Ishikawa (cell line): ENCODE results near the gene CRLF1.

Experiments
- CEBPB ChIP-seq: IDR thresholded peaks from 2 replicates; pipeline ENCODE4 v1.6.1; 2012
- CREB1 ChIP-seq: IDR thresholded peaks from 2 replicates; pipeline ENCODE4 v1.6.1; 2012; ENCODE audit warnings: low read depth
- EGR1 ChIP-seq: IDR thresholded peaks from 2 replicates; pipeline ENCODE4 v1.6.1; 2012
- EP300 ChIP-seq: IDR thresholded peaks from 2 replicates; pipeline ENCODE4 v1.6.1; 2012; ENCODE audit warnings: borderline replicate concordance
- FOXM1 ChIP-seq: IDR thresholded peaks from 2 replicates; pipeline ENCODE4 v1.6.1; 2012; ENCODE audit warnings: low read depth, borderline replicate concordance
- MAX ChIP-seq: IDR thresholded peaks from 2 replicates; pipeline ENCODE4 v1.6.1; 2012
- NFIC ChIP-seq: IDR thresholded peaks from 2 replicates; pipeline ENCODE4 v1.6.1; 2012
- RAD21 ChIP-seq: IDR thresholded peaks from 2 replicates; pipeline ENCODE4 v1.6.1; 2012; ENCODE audit warnings: low read depth
- REST ChIP-seq: IDR thresholded peaks from 2 replicates; pipeline ENCODE4 v1.6.1; 2012; ENCODE audit warnings: low read depth, mild to moderate bottlenecking
- TAF1 ChIP-seq: IDR thresholded peaks from 2 replicates; pipeline ENCODE4 v1.6.1; 2012; ENCODE audit warnings: low read depth, mild to moderate bottlenecking
- TCF12 ChIP-seq: IDR thresholded peaks from 2 replicates; pipeline ENCODE4 v1.6.1; 2012; ENCODE audit warnings: low read depth
- TEAD4 ChIP-seq: IDR thresholded peaks from 2 replicates; pipeline ENCODE4 v1.6.1; 2012
- USF1 ChIP-seq: IDR thresholded peaks from 2 replicates; pipeline ENCODE4 v1.6.1; 2012
- YY1 ChIP-seq: IDR thresholded peaks from 2 replicates; pipeline ENCODE4 v1.6.1; 2012; ENCODE audit warnings: low read depth
- ZBTB7A ChIP-seq: IDR thresholded peaks from 2 replicates; pipeline ENCODE4 v1.6.1; 2012; ENCODE audit warnings: low read depth

The CRLF1 gene

GRCh38 chr19:18571564-18572344 is 34.8 kb downstream of the CRLF1 start, which contains the start of gene UBA52:
UBA52 (plus strand) TSS chr19:18571857; CDS start chr19:18573301, 1,444 bp downstream.
- TF ChIP-seq EP300 (no peak; the same call in 1 of the 2 replicates), FOXM1 (peak; percentile 56; the same call in 1 of the 2 replicates), EGR1 (peak; percentile 82), NFIC (peak; percentile 18; the same call in 1 of the 2 replicates), TCF12 (peak; percentile 73; the same call in 1 of the 2 replicates), YY1 (peak; percentile 100), CREB1 (peak; percentile 91), ZBTB7A (0 out of 2 replicates have a peak, but pooled peaks have one; percentile 34), MAX (peak; percentile 100), REST (no peak), TAF1 (peak; percentile 91), USF1 (peak; percentile 97), RAD21 (0 out of 2 replicates have a peak, but pooled peaks have one; percentile 5), TEAD4 (no peak; the same call in 1 of the 2 replicates), CEBPB (no peak)

GRCh38 chr19:18568367-18568766 is 38.2 kb downstream of the CRLF1 start:
- TF ChIP-seq REST, result no peak
- no peak for TF ChIP-seq TAF1
- no peak for TF ChIP-seq USF1
- no peak for TF ChIP-seq TEAD4
- no peak for TF ChIP-seq CREB1
- TF ChIP-seq EP300, result no peak
- no peak for TF ChIP-seq EGR1
- no peak for TF ChIP-seq ZBTB7A
- no peak for TF ChIP-seq CEBPB
- no peak for TF ChIP-seq RAD21
- TF ChIP-seq YY1, result no peak
- TF ChIP-seq NFIC, result no peak
- TF ChIP-seq TCF12, result no peak

GRCh38 chr19:18566953-18567352 is 39.6 kb downstream of the CRLF1 start:
- no peak for TF ChIP-seq REST
- no peak for TF ChIP-seq TAF1
- no peak for TF ChIP-seq CREB1
- TF ChIP-seq USF1, result no peak
- no peak for TF ChIP-seq EGR1
- no peak for TF ChIP-seq NFIC
- no peak for TF ChIP-seq TEAD4
- TF ChIP-seq RAD21, result no peak
- no peak for TF ChIP-seq FOXM1
- no peak for TF ChIP-seq CEBPB
- no peak for TF ChIP-seq YY1
